ENCODE data around the gene ZFY.

Gene ZFY

GRCh38 chrY:2934861-2935715 is at the start of gene ZFY:
TSS of gene ZFY (plus strand) at chrY:2935381. CDS start at chrY:2953937, 18,556 bp downstream.
- DNase-seq (ENCODE audit: low read depth) = no peak
- no peak for TF ChIP-seq CTCF (conservative IDR thresholded peaks at IDR 0.05; ENCODE audit: low read depth, low read length)
- no peak within 1 kb of the TSS for H3K4me3 ChIP-seq (ENCODE audit: low read length)

GRCh38 chrY:2885880-2886279 is 49.3 kb upstream of the ZFY start:
- TF ChIP-seq CTCF (conservative IDR thresholded peaks at IDR 0.05; ENCODE audit: low read depth, low read length) = no peak
- no peak overlapping the region for H3K4me3 ChIP-seq (ENCODE audit: low read length)

GRCh38 chrY:2887386-2887785 is 47.8 kb upstream of the ZFY start:
- no peak overlapping the region for H3K4me3 ChIP-seq (ENCODE audit: low read length)
- no peak for DNase-seq (ENCODE audit: low read depth)
- TF ChIP-seq CTCF (conservative IDR thresholded peaks at IDR 0.05; ENCODE audit: low read depth, low read length) = no peak

More at GRCh38 chrY:2885880-2886279, 49.3 kb upstream of the ZFY start:
- DNase-seq (ENCODE audit: low read depth) = no peak

GRCh38 chrY:2887955-2888354 is 47.2 kb upstream of the ZFY start:
- no peak overlapping the region for H3K4me3 ChIP-seq (ENCODE audit: low read length)
- no peak for DNase-seq (ENCODE audit: low read depth)
- TF ChIP-seq CTCF (conservative IDR thresholded peaks at IDR 0.05; ENCODE audit: low read depth, low read length) = no peak

- no peak for DNase-seq (ENCODE audit: low read depth)
- H3K4me3 ChIP-seq (ENCODE audit: low read length) = no peak overlapping the region
- TF ChIP-seq CTCF (conservative IDR thresholded peaks at IDR 0.05; ENCODE audit: low read depth, low read length) = no peak
These were observed 41.7 kb upstream of the ZFY start for GRCh38 chrY:2893471-2893870.

- no peak for DNase-seq (ENCODE audit: low read depth)
- H3K4me3 ChIP-seq (ENCODE audit: low read length) = no peak overlapping the region
These were observed 39.1 kb upstream of the ZFY start for GRCh38 chrY:2896050-2896449.

More at GRCh38 chrY:2896050-2896449, 39.1 kb upstream of the ZFY start:
- no peak for TF ChIP-seq CTCF (conservative IDR thresholded peaks at IDR 0.05; ENCODE audit: low read depth, low read length)

Measured in retinal pigment epithelial cell (primary cell).